A673 (cell line): Measurements from ENCODE around the gene DLL1. TPM values are rescaled to one million over a fixed set of nuclear protein-coding genes. Genes with fewer than 3 reads are reported as not detected.

Experiments
- BruUV-seq: library from RNA; stranded (reverse); fragments of 400-500 nt; replicated peaks from 2 replicates; lab custom pipeline; 2021; lab: Mats Ljungman, UMichigan
- CTCF ChIA-PET: fragments of 300-600 bp; sonication (Branson Sonifier 250); formaldehyde crosslinking; loops from one replicate; lab custom pipeline; 2022; ENCODE audit warnings: antibody characterized with exemption; lab: Charles Lee
- POLR2A ChIA-PET: fragments of 300-600 bp; sonication (Branson Sonifier 250); formaldehyde crosslinking; loops from one replicate; lab custom pipeline; 2022; ENCODE audit warnings: antibody characterized with exemption; ENCODE audit not compliant: low non-redundant PET; lab: Charles Lee
- DNase-seq: peaks from one replicate; pipeline ENCODE4 v3.0.0-alpha.2; 2015; ENCODE audit warnings: low spot score
- H3K27ac ChIP-seq: fragments of 200-600 bp; sonication (generic); 2 replicates; pipeline ENCODE4 v1.5.1; 2016; ENCODE audit warnings: mixed run types, low read depth, mild to moderate bottlenecking, mixed read lengths, antibody characterized with exemption, low read length; ENCODE audit not compliant: poor library complexity, severe bottlenecking
- H3K27me3 ChIP-seq: fragments of 200-600 bp; sonication (generic); replicated peaks from 2 replicates; pipeline ENCODE4 v1.6.1; 2017; ENCODE audit warnings: mixed run types, low read depth, mild to moderate bottlenecking, mixed read lengths, antibody characterized with exemption, low read length; ENCODE audit not compliant: insufficient read depth, poor library complexity
- H3K36me3 ChIP-seq: fragments of 200-600 bp; sonication (generic); 2 replicates; pipeline ENCODE4 v1.6.1; 2016; ENCODE audit warnings: mixed run types, mild to moderate bottlenecking, mixed read lengths, antibody characterized with exemption, low read length; ENCODE audit not compliant: insufficient read depth, poor library complexity, severe bottlenecking
- H3K4me1 ChIP-seq: fragments of 200-600 bp; sonication (generic); 2 replicates; pipeline ENCODE4 v1.6.1; 2017; ENCODE audit warnings: mixed run types, mild to moderate bottlenecking, mixed read lengths, antibody characterized with exemption, low read length; ENCODE audit not compliant: insufficient read depth, poor library complexity, severe bottlenecking
- H3K4me3 ChIP-seq: fragments of 200-600 bp; sonication (generic); 2 replicates; pipeline ENCODE4 v1.5.1; 2016; ENCODE audit warnings: low read depth, mixed run types, mild to moderate bottlenecking, mixed read lengths, low read length; ENCODE audit not compliant: poor library complexity, severe bottlenecking
- H3K9me3 ChIP-seq: fragments of 200-600 bp; sonication (generic); 2 replicates; pipeline ENCODE4 v1.6.1; 2016; ENCODE audit warnings: mixed run types, low read depth, mild to moderate bottlenecking, mixed read lengths, antibody characterized with exemption, low read length; ENCODE audit not compliant: poor library complexity, severe bottlenecking
- EZH2 ChIP-seq: fragments of 200-600 bp; sonication (generic); IDR thresholded peaks from 2 replicates; pipeline ENCODE4 v1.6.1; 2017; ENCODE audit warnings: borderline replicate concordance, low read depth, mild to moderate bottlenecking, mixed read lengths, antibody characterized with exemption, low read length; ENCODE audit not compliant: poor library complexity, severe bottlenecking
- intact Hi-C: fragments of 100-400 bp; cut with micrococcal nuclease; formaldehyde crosslinking; loops from one replicate; pipeline ENCODE4 v1.10.0; 2022; ENCODE audit not compliant: unreplicated experiment
- total RNA-seq: library from RNA; stranded (reverse); gene quantifications from 2 replicates; pipeline ENCODE4 v1.2.3, GENCODE V29; 2021
- TF ChIP-seq, protein P1 (sequence below): fragments of 300-800, 200-600 bp; sonication (generic); conservative IDR thresholded peaks from 2 replicates; pipeline ENCODE4 v1.5.1; 2017; ENCODE audit warnings: low read depth, mild to moderate bottlenecking, antibody characterized with exemption, low read length, moderate library complexity, mixed read lengths

Gene DLL1
- total RNA-seq, 1 experiment from 2014 or later = 1.2 TPM

DNA sequence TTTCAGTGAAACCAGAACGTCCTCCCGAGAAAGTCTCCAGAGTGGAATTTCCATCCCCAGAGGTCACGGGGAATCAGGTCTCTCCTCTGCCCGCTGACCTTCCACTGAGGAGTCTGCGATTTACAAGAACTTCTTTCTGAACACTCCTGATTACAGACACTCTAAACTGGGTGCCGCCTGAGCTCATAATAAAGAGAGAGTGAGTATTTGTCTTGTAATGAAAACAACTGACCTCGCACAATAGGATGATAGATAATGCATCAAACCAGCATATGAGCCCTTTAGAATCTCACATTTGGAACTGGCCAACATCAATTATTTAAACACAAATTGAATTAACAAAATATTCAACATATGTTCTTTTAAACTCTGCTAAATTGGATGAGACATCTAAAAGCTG, 47.5 kb downstream of the DLL1 start:
- ChIA-PET CTCF (no interaction called here), POLR2A (no interaction called here)
- TF ChIP-seq, protein P1, sequence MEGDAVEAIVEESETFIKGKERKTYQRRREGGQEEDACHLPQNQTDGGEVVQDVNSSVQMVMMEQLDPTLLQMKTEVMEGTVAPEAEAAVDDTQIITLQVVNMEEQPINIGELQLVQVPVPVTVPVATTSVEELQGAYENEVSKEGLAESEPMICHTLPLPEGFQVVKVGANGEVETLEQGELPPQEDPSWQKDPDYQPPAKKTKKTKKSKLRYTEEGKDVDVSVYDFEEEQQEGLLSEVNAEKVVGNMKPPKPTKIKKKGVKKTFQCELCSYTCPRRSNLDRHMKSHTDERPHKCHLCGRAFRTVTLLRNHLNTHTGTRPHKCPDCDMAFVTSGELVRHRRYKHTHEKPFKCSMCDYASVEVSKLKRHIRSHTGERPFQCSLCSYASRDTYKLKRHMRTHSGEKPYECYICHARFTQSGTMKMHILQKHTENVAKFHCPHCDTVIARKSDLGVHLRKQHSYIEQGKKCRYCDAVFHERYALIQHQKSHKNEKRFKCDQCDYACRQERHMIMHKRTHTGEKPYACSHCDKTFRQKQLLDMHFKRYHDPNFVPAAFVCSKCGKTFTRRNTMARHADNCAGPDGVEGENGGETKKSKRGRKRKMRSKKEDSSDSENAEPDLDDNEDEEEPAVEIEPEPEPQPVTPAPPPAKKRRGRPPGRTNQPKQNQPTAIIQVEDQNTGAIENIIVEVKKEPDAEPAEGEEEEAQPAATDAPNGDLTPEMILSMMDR = no peak
- TF ChIP-seq EZH2 = no peak
- Histone ChIP-seq H3K4me3 (no peak overlapping the region), H3K27me3 (no peaks in the 10 kb centered on the region), H3K27ac (no peak overlapping the region), H3K4me1 (no peaks in the 10 kb centered on the region), H3K36me3 (no peaks in the 10 kb centered on the region), H3K9me3 (no peaks in the 10 kb centered on the region)
- no TSS peak for BruUV-seq
- no peak for DNase-seq
- intact Hi-C loops = no loop called here

DNA sequence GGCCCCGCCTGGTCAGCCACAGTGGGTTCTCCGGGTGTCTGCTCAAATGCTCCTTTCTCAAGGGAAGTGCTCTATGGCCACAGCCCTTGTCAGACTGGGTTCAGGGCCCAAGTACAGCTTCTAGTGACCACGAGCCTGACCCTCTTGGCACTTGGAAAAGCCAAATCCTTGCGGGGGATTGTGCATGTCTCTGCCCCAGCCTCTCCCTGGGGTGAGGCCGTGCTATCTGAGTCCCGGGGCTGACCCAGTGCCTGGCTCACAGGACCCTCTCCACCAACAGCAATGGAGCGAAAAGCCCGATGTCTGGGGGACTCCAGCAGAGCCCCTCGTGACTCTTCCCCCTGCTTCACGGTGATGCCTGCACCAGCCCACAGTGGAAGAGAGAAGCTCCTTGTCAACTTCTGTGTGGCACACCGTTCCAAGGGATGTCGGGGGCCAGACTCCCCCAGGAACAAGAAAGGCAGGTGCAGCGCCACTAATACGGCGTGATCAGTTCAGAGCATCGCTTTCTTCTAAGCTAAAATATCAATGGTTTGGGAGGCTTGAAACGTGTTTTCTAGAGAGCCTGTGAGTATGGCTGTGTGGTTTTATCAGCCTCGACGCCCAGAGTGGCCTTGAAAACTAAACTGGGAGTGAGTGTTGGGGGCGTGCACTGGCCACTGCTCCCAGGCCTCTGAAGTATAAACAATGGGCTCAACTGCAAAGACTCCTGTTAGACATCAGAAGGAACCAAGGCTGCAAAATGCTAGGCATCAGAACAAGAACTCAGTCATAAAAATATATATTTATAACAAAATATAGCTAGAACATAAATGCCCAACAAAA, 51.9 kb downstream of the DLL1 start:
- intact Hi-C loops = no loop called here
- no TSS peak for BruUV-seq
- Histone ChIP-seq H3K9me3 (no peaks in the 10 kb centered on the region), H3K36me3 (no peaks in the 10 kb centered on the region), H3K27ac (no peak overlapping the region), H3K4me1 (no peaks in the 10 kb centered on the region), H3K27me3 (no peaks in the 10 kb centered on the region), H3K4me3 (no peak overlapping the region)
- TF ChIP-seq, protein P1 = no peak
- no peak for TF ChIP-seq EZH2
- CTCF ChIA-PET = no interaction called here
- DNase-seq = no peak
- POLR2A ChIA-PET = no interaction called here

DNA sequence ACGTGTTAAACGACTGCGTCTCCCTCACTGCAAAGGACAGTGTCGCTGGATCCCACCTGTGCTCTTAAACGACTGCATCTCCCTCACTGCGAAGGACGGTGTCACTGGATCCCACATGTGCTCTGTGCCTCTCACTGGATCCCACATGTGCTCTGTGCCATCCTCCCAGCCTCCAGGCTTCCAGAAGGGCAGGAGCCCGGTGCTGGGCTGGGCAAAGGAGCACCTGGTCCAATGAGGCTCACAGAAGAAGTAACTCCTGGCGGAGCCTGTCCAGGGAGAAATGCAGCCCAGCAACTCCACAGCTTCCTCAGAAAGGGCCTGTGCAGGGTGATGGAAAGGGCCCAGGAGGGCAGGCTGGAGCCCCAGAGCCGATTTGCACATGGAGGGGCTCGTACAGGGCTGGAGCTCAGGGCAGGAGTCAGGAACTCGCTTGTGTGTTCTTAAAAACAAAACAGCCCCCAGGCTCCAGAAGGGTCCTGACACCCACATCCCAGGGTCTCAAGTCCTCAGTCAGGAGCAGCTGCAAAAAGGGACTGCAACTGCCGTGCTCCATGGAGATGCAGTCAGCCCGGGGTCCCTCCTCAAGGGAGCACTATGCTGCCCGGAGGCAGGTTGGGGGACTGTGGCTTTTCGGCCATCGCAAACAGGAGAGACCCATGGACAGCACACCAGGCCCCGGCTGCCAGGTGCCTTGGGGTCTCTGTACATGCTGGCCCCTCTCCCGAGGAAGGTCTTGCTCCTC, 52.7 kb downstream of the DLL1 start:
- no TSS peak for BruUV-seq
- intact Hi-C loops = no loop called here
- CTCF ChIA-PET = no interaction called here
- no peaks in the 10 kb centered on the region for H3K27me3 ChIP-seq
- no peak overlapping the region for H3K27ac ChIP-seq
- no peaks in the 10 kb centered on the region for H3K36me3 ChIP-seq
- POLR2A ChIA-PET = no interaction called here
- no peak for DNase-seq
- H3K9me3 ChIP-seq = no peaks in the 10 kb centered on the region
- H3K4me3 ChIP-seq = no peak overlapping the region
- TF ChIP-seq, protein P1 = no peak
- no peak for TF ChIP-seq EZH2
- H3K4me1 ChIP-seq = no peaks in the 10 kb centered on the region
